Measurements from ENCODE around the gene SYNGR2. TPM values are rescaled to one million over a fixed set of nuclear protein-coding genes. Genes with fewer than 3 reads are reported as not detected.

The SYNGR2 gene
- total and polyA plus RNA-seq, 2 of the 8 experiments (the other 6 are each of a cell fraction or from before 2014, with no cell fraction given): 50.0 to 139 TPM

- TF ChIP-seq HDAC2 (IDR thresholded peaks at IDR 0.05; ENCODE audit: borderline replicate concordance in 1 of 2, low read depth in 2 of 2, low read length in 2 of 2) (no peak), TCF12 (IDR thresholded peaks at IDR 0.05; ENCODE audit: low read depth, low read length) (no peak), SUZ12 (IDR thresholded peaks at IDR 0.05; ENCODE audit: low read length) (no peak), KDM1A (IDR thresholded peaks at IDR 0.05; ENCODE audit: borderline replicate concordance, low read length) (no peak), KDM5A (IDR thresholded peaks at IDR 0.05; ENCODE audit: low read length) (no peak), MAFK (IDR thresholded peaks at IDR 0.05; ENCODE audit: low read depth, low read length) (no peak), CHD2 (IDR thresholded peaks at IDR 0.05; ENCODE audit: low read length) (no peak)
- TF ChIP-seq, protein P1, sequence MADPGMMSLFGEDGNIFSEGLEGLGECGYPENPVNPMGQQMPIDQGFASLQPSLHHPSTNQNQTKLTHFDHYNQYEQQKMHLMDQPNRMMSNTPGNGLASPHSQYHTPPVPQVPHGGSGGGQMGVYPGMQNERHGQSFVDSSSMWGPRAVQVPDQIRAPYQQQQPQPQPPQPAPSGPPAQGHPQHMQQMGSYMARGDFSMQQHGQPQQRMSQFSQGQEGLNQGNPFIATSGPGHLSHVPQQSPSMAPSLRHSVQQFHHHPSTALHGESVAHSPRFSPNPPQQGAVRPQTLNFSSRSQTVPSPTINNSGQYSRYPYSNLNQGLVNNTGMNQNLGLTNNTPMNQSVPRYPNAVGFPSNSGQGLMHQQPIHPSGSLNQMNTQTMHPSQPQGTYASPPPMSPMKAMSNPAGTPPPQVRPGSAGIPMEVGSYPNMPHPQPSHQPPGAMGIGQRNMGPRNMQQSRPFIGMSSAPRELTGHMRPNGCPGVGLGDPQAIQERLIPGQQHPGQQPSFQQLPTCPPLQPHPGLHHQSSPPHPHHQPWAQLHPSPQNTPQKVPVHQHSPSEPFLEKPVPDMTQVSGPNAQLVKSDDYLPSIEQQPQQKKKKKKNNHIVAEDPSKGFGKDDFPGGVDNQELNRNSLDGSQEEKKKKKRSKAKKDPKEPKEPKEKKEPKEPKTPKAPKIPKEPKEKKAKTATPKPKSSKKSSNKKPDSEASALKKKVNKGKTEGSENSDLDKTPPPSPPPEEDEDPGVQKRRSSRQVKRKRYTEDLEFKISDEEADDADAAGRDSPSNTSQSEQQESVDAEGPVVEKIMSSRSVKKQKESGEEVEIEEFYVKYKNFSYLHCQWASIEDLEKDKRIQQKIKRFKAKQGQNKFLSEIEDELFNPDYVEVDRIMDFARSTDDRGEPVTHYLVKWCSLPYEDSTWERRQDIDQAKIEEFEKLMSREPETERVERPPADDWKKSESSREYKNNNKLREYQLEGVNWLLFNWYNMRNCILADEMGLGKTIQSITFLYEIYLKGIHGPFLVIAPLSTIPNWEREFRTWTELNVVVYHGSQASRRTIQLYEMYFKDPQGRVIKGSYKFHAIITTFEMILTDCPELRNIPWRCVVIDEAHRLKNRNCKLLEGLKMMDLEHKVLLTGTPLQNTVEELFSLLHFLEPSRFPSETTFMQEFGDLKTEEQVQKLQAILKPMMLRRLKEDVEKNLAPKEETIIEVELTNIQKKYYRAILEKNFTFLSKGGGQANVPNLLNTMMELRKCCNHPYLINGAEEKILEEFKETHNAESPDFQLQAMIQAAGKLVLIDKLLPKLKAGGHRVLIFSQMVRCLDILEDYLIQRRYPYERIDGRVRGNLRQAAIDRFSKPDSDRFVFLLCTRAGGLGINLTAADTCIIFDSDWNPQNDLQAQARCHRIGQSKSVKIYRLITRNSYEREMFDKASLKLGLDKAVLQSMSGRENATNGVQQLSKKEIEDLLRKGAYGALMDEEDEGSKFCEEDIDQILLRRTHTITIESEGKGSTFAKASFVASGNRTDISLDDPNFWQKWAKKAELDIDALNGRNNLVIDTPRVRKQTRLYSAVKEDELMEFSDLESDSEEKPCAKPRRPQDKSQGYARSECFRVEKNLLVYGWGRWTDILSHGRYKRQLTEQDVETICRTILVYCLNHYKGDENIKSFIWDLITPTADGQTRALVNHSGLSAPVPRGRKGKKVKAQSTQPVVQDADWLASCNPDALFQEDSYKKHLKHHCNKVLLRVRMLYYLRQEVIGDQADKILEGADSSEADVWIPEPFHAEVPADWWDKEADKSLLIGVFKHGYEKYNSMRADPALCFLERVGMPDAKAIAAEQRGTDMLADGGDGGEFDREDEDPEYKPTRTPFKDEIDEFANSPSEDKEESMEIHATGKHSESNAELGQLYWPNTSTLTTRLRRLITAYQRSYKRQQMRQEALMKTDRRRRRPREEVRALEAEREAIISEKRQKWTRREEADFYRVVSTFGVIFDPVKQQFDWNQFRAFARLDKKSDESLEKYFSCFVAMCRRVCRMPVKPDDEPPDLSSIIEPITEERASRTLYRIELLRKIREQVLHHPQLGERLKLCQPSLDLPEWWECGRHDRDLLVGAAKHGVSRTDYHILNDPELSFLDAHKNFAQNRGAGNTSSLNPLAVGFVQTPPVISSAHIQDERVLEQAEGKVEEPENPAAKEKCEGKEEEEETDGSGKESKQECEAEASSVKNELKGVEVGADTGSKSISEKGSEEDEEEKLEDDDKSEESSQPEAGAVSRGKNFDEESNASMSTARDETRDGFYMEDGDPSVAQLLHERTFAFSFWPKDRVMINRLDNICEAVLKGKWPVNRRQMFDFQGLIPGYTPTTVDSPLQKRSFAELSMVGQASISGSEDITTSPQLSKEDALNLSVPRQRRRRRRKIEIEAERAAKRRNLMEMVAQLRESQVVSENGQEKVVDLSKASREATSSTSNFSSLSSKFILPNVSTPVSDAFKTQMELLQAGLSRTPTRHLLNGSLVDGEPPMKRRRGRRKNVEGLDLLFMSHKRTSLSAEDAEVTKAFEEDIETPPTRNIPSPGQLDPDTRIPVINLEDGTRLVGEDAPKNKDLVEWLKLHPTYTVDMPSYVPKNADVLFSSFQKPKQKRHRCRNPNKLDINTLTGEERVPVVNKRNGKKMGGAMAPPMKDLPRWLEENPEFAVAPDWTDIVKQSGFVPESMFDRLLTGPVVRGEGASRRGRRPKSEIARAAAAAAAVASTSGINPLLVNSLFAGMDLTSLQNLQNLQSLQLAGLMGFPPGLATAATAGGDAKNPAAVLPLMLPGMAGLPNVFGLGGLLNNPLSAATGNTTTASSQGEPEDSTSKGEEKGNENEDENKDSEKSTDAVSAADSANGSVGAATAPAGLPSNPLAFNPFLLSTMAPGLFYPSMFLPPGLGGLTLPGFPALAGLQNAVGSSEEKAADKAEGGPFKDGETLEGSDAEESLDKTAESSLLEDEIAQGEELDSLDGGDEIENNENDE (IDR thresholded peaks at IDR 0.05; ENCODE audit: insufficient replicate concordance, low read length): no peak
These were observed 16.8 kb upstream of the SYNGR2 start (continued) for GRCh38 chr17:78151514-78152008.

Data from H1 (cell line).